SK-N-SH (cell line): Measurements from ENCODE around the gene CDK6.

Source experiments
- CTCF ChIP-seq: fragments of 200-600 bp; sonication (generic); IDR thresholded peaks from 2 replicates; pipeline ENCODE4 v1.6.1; 2017; ENCODE audit warnings: antibody characterized with exemption, mild to moderate bottlenecking, moderate library complexity
- EP300 ChIP-seq, 2 experiments: IDR thresholded peaks; 2 replicates each; pipeline versions ENCODE4 v1.4.0 to v1.6.1; 2012; ENCODE audit warnings: borderline replicate concordance in 1 of 2, low read depth in 1 of 2, low read length in 1 of 2
- EZH2phosphoT487 ChIP-seq: fragments of 200-600 bp; sonication (generic); IDR thresholded peaks from 2 replicates; pipeline ENCODE4 v1.6.1; 2017; ENCODE audit warnings: low read depth, mixed run types, mild to moderate bottlenecking, antibody characterized with exemption, moderate library complexity, borderline replicate concordance
- FOXM1 ChIP-seq: IDR thresholded peaks from 2 replicates; pipeline ENCODE4 v1.4.0; 2012; ENCODE audit warnings: low read depth, mild to moderate bottlenecking
- GABPA ChIP-seq: IDR thresholded peaks from 2 replicates; pipeline ENCODE4 v1.4.0; 2012; ENCODE audit warnings: low read depth, mild to moderate bottlenecking
- GATA2 ChIP-seq: sonication (generic); formaldehyde crosslinking; IDR thresholded peaks from 2 replicates; pipeline ENCODE4 v1.5.0; 2020; ENCODE audit warnings: mild to moderate bottlenecking, missing genetic modification reagents
- NRF1 ChIP-seq: IDR thresholded peaks from 2 replicates; pipeline ENCODE4 v1.6.1; 2012; ENCODE audit warnings: low read depth, mild to moderate bottlenecking, low read length
- PBX3 ChIP-seq: IDR thresholded peaks from 2 replicates; pipeline ENCODE4; 2012
- POLR2AphosphoS5 ChIP-seq: IDR thresholded peaks from 2 replicates; pipeline ENCODE4 v1.6.1; 2012; ENCODE audit warnings: low read depth, low read length
- RAD21 ChIP-seq: IDR thresholded peaks from 2 replicates; pipeline ENCODE4 v1.6.1; 2012; ENCODE audit warnings: mild to moderate bottlenecking, low read length
- REST ChIP-seq: IDR thresholded peaks from 2 replicates; pipeline ENCODE4 v1.6.1; 2012; ENCODE audit warnings: mild to moderate bottlenecking, low read depth, low read length, moderate library complexity
- TEAD4 ChIP-seq: IDR thresholded peaks from 2 replicates; pipeline ENCODE4 v1.4.0; 2012; ENCODE audit warnings: mild to moderate bottlenecking, borderline replicate concordance; ENCODE audit not compliant: insufficient read depth
- USF1 ChIP-seq: IDR thresholded peaks from 2 replicates; pipeline ENCODE4 v1.4.0; 2012; ENCODE audit warnings: low read depth, borderline replicate concordance

- no peak for TF ChIP-seq CTCF
- no peak for TF ChIP-seq NRF1
- peak; percentile 44 for TF ChIP-seq PBX3
- 0 out of 2 replicates have a peak, but pooled peaks have one; percentile 5 for TF ChIP-seq USF1
- TF ChIP-seq GABPA: no peak
- peak; percentile 70 to 89; a peak in 3 of 4 replicates for TF ChIP-seq EP300 (IDR thresholded peaks at IDR 0.05; ENCODE audit: borderline replicate concordance in 1 of 2, low read depth in 1 of 2, low read length in 1 of 2)
- TF ChIP-seq FOXM1: peak; percentile 82
- 0 out of 2 replicates have a peak, but pooled peaks have one; percentile 34 for TF ChIP-seq REST
- TF ChIP-seq POLR2AphosphoS5: peak; percentile 65
- TF ChIP-seq GATA2: peak; percentile 88
- TF ChIP-seq TEAD4: peak; percentile 59; the same call in 1 of the 2 replicates
- 0 out of 2 replicates have a peak, but pooled peaks have one; percentile 2 for TF ChIP-seq RAD21
- no peak for TF ChIP-seq EZH2phosphoT487
These were observed 201.4 kb downstream of the CDK6 start for GRCh38 chr7:92634924-92635519.
